Tibial artery (tissue), 4 donors: Measurements from ENCODE around the gene BCL11A.

Experiments
- DNase-seq, 2 donors: peaks; one replicate each; pipeline ENCODE4 v3.0.0-alpha.2; 2019
- H3K27ac ChIP-seq, 2 donors: fragments of 200-600 bp; sonication (generic) in 1 of 2; 1 replicate in 1 of 2; 2 replicates in 1 of 2; pipeline ENCODE4 v1.5.1; 2018 to 2019; ENCODE audit warnings: mild to moderate bottlenecking in 1 of 2
- H3K27me3 ChIP-seq, 2 donors: fragments of 200-600 bp; sonication (generic) in 1 of 2; one replicate each; pipeline versions ENCODE4 v1.5.1 to v1.6.0; 2016 to 2019
- H3K36me3 ChIP-seq, 3 donors: fragments of 200-600 bp; sonication (generic) in 2 of 3; one replicate each; pipeline ENCODE4 v1.5.1; 2016 to 2019; ENCODE audit warnings: mild to moderate bottlenecking in 2 of 3
- H3K4me1 ChIP-seq, 4 donors: fragments of 200-600 bp; sonication (generic) in 2 of 4; 1 replicate in 3 of 4; 2 replicates in 1 of 4; pipeline ENCODE4 v1.5.1; 2016 to 2019
- H3K4me3 ChIP-seq, 2 donors: fragments of 200-600 bp; sonication (generic) in 1 of 2; 1 replicate in 1 of 2; 2 replicates in 1 of 2; pipeline ENCODE4 v1.5.1; 2018 to 2019; ENCODE audit warnings: mild to moderate bottlenecking in 2 of 2
- H3K9me3 ChIP-seq, 3 donors: fragments of 200-600 bp; sonication (generic) in 1 of 3; one replicate each; pipeline ENCODE4 v1.5.1; 2016 to 2019
- CTCF ChIP-seq, 2 experiments: fragments of 200-600 bp in 1 of 2; fragments of 450-650 bp in 1 of 2; IDR thresholded peaks; one replicate each; pipeline ENCODE4 v1.5.1; 2017 to 2019; ENCODE audit warnings: antibody characterized with exemption in 2 of 2, mild to moderate bottlenecking in 1 of 2, moderate library complexity in 1 of 2
- intact Hi-C: fragments of 100-400 bp; cut with DNase I; formaldehyde crosslinking; loops from one replicate; pipeline ENCODE4 v1.15.0; 2023; ENCODE audit warnings: low total_unique reads

BCL11A gene

GRCh38 chr2:60406192-60406591 lies 147.3 kb downstream of the BCL11A start:
- no peak for TF ChIP-seq CTCF (IDR thresholded peaks at IDR 0.05)
- no peaks in the 10 kb centered on the region for H3K9me3 ChIP-seq
- peaks cover 0 to 5% of the 10 kb centered on the region in 2 donors for H3K27me3 ChIP-seq
- intact Hi-C loops = no loop called here
- H3K4me1 ChIP-seq = no peaks in the 10 kb centered on the region
- H3K36me3 ChIP-seq = no peaks in the 10 kb centered on the region
- H3K4me3 ChIP-seq = no peak overlapping the region
- no peak overlapping the region for H3K27ac ChIP-seq
- no peak for DNase-seq

- H3K4me3 ChIP-seq = no peak overlapping the region
- DNase-seq = no peak
- H3K27me3 ChIP-seq = peaks cover 0 to 5% of the 10 kb centered on the region in 2 donors
- no peaks in the 10 kb centered on the region for H3K4me1 ChIP-seq
- H3K9me3 ChIP-seq = no peaks in the 10 kb centered on the region
- TF ChIP-seq CTCF (IDR thresholded peaks at IDR 0.05) = no peak
- H3K27ac ChIP-seq = no peak overlapping the region
- no peaks in the 10 kb centered on the region for H3K36me3 ChIP-seq
- intact Hi-C loops = no loop called here
Observed at GRCh38 chr2:60405271-60405919, 148.1 kb downstream of the BCL11A start.
